AG08395 (cell line): ENCODE measurements around the gene DENND6A.
"Not testable (repeated sequence)": the region's sequence is repeated elsewhere in the genome, so short reads cannot be mapped to it uniquely, and the experiment has no call there.

Experiments used
- DNase-seq: peaks from one replicate; pipeline ENCODE4 v3.0.0; 2012; ENCODE audit warnings: mixed read lengths, low spot score

The DENND6A gene

DNA sequence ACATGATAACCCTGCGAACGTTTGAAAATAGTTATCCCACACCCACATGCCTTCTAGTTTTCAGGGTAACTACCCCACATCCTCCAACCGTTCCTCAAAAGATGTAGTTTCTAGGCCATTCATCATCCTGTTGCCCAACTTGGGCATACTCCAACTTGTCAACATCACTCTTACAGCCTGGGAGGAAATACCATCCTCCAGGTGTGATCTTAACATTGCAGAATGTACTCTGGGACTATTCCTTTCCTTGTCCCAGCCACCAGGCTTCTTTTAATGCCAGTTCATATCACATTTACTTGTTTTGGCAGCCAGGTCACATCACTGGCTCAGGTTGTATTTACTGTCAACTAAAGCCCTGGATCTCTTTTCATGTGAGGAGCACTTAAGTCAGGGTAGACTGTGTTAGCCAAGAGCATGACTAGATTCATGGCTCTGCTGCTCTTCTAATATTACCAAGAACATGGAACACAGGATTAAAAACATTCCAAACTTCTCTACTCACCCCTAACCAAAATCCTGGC, 4.0 kb upstream of the DENND6A start:
- DNase-seq, result peak; percentile 32

DNA sequence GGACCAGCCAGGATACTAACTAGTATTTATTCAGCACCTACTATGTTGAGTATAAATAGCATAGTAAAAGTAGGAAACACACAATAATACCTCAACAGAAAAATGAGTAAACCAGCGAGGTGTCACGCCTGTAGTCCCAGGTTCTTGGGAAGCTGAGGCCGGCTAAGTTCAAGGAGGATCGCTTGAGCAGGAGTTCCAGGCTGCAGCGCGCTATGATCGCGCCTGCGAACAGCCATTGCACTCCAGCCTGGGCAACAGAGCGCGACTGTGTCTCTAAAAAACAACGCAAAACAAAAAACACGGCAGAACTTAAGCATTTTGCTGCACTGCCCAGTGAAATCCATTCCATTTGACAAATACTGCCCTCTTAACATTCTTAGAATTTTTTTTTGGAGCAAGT, 1.3 kb upstream of the DENND6A start:
- DNase-seq, result no peak

DNA sequence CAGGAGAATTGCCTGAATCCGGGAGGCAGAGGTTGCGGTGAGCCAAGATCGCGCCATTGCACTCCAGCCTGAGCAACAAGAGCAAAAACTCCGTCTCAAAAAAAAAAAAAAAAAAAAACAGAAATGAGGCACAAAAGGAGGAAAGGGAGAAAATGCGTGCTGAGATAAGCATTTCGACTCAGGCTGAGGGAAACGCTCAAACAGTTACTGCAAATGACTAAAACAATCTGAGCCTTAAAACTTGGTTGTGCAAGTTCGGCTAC, 813 bp downstream of the DENND6A start:
- DNase-seq, result not testable (repeated sequence)

DNA sequence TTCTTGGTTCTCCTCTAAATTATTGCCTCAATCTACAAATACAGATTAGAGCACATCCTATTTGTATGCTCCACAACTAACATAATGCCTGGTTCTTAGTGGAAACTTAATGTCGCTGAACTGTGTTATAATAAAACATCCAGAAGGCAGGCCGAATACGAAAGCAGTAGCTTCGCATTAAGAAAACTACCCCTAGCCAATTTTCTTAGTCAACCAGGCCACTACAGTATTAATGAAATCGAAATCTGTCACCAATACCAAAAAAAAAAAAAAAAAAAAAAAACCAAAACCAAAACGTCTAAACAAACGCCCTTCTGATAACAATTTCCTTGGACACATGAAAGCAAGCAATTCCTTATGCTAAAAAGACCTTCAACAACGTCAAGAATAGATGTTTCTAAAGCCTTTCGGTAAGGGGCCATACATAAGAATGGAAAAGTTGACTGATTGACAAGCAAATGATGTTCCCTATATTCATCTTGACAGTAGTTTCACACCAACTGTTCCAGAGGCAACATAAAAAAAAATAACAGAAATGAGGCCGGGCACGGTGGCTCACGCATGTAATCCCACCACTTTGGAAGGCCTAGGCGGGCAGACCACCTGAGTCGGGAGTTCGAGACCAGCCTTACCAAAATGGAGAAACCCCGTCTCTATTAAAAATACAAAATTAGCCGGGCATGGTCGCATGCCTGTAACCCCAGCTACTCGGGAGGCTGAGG, 1.3 kb downstream of the DENND6A start:
- no peak for DNase-seq

DNA sequence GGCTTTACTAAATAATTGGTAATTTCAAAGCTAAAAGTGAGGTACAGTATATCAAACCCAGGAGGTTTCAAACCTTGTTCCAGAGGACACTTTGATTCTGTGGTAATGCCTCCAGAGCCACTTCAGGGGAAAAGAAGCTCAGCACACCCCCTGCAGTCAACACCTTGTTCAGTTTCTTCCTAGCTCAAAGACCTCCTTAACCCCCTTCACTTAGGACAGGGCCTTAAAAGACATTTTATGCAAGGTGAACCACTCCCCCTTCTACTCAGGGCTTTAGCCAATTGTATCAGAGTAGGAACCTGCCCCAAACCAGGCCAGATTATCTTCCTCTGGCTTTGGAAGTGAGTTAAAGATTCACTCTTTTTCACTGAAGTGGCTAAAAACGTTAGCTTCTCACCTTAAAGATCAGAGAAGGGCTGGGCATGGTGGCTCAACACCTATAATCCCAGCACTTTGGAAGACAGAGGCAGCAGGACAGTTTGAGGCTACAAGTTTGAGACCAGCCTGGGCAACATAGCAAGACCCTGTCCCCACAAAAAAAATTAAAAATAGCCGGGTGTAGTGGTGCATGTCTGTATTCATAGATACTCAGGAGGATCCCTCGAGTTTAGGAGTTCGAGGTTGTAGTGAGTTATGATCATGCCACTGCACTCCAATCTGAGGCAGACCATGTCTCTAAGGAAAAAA, 3.4 kb downstream of the DENND6A start:
- no peak for DNase-seq

DNA sequence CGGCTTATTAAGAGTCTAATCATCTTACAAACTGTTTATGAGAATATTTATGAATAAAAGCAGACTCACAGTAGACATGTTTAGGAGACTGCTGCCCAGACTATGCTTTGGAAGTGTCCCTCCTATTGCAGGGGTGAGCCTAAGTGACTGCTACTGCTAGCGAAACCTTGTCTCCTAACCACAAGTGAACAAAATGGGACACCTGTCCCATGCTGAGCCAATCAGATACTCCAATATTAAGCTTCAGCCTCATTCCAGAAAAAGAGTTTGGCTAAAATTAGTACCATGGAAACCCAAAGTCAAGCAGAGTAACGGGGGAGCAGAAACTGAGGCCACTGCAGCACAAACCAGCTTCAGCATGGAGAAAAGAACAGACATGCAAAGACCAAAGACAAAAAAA, 4.6 kb downstream of the DENND6A start:
- DNase-seq, result no peak

DNA sequence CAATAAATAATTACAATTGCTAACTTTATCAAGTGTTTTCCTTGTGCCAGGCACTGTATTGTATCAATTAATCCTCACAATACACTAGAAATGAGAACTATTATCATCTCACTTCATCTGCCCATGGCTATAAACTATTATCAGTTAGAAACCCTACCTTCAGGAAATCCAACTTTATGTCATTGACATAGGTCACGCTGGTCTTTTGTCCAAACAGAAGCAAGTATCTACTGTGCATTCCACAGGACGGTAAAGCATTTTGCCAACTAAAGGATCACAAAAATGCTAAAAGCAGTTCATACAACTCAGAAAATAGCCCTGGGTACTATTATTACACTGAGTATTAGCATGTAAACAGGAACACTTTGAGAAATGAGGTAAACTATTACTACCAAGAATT, 9.6 kb downstream of the DENND6A start:
- no peak for DNase-seq

DNA sequence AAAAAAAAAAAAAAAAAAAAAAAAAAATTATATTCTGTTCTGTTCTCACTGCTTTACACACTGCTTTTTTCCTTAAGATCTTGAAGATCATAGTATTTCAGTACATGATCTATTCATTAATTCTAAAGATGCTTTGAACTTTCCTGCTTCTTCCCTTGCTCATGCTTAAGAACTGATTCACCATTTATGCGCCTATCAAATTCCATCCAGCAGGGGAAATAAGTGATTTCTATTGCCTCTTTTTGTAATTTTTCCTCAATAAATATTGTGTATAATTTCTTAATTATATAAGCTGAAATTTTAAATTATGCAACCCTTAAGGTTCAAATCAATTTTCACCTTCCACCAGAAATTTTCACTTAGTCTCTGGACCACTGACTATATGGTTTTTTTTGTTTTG, 10.6 kb downstream of the DENND6A start:
- DNase-seq, result peak; percentile 20

DNA sequence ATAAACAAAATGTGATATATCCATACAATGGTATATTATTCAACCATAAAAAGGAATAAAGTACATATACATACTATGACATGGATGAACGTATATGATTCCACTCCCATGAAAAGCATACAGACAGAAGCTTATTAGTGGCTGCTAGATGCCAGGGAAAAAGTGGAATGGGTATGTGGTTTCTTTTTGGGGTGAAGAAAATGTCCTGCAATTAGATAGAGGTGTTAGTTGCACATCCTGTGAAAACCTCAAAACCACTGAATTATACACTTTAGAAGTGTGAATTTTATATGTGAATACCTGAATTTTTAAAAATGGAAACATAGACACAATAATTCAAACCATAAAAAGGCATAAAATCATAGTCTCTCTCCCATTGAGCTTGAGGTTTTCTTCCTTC, 11.2 kb downstream of the DENND6A start:
- DNase-seq, result no peak

DNA sequence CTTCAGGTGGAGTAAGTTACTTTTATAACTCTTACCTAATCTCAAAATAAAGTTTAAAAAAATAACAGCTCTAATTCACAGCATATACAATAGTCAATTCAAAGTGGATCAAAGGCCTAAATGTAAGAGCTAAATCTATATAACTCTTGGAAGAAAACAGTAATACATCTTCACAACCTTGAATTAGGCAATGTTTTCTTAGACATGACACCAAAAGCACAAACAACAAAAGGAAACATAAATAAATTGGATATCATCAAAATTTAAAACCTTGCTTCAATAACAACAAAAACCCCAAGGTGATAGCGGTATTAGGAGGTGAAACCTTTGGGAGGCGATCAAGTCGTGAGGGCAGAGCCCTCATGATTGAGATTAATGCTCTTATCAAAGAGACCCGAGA, 12.8 kb downstream of the DENND6A start:
- DNase-seq, result no peak

DNA sequence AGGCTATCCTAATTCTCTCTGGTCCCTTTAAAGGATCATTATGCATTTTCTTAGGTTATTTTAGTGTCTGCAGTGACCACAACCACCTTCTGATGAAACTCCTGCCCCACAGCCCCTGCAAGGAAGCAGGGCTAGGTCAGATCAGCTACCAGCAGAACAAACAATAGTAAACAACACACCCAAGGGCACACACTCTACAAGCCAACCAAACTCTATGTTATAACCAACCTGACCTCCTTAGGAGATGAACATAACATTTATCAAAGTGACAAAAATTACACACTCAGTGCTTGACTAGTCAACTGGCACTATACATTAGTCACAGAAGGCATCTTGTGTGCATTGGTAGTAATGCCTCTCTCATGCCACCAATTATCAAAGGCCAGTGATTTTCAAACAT, 17.3 kb downstream of the DENND6A start:
- DNase-seq, result no peak

DNA sequence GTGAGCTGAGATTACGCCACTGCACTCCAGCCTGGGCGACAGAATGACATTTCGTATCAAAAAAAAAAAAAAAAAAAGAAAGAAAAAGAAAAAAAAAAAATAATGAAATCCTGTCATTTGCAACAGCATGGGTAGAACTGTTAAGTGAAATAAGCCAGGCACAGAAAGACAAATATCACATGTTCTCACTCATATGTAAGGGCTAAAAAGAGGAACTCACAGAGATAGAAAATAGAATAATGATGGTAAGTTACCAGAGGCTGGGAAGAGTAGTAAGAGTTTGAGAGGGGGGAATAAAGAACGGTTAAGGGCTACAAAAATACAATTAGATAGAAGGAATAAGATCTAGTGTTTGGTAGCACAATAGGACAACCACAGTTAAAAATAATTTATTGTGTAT, 19.7 kb downstream of the DENND6A start:
- DNase-seq, result no peak

DNA sequence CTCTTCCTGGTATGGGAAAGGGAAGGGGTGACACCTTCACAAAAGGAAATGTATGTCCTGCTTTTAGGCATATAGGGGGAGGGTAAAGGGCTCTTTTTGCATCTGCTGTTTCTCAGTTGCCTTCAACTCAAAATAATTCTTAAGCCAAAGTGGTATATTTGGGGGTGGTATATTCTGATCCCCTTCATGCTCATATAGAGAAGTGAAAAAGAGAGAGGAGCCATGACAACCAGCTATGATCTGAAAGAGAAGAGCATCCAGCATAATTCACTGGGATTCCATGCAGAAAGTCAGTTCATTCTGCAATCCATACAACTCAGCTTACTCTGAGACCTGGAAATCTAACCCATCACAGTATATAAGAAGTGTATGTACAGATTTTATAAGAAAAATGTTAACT, 22.3 kb downstream of the DENND6A start:
- no peak for DNase-seq

DNA sequence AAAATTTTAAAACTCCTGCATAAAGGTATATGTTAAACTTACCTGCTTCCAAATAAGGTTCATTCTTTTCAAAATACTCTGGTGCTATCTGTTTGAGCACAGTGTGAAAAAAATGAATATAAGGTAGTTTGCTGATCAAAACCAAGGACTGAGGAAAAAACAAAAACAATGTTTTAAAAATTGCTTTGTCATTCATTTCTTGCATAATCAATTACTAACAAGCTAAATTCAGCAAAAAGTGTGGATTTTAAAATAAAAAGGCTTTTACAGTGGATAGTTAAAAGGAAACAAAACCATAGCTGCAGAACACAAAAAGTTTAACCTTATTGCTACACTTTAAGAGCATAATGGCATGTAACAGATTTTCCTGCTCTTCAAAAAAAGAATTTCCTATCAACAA, 31.5 kb downstream of the DENND6A start:
- no peak for DNase-seq

DNA sequence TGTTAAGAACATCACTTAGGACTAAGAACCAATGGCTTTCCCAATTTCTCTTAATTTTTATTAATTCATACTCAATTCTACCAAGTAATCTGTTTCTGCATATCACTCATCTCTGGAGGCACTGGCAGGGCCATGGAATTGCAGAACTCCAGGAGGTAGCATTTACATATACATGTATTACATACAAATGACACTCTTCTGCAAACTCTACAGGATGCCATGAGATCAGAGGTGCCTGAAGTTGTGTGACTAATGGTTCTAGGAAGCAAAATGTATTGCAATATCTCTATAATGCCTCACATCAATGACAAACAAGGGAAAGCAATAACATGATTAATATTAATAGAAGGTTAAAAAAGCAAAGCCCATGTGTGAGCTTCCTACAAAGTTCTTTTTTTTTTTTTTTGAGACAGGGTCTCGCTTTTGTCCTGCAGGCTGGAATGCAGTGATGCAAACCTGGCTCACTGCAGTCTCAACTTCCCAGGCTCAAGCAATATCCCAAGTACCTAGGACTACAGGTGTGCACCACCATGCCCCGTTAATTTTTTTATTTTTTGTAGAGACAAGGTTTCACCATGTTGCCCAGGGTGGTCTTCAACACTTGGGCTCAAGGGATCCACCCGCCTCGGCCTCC, 33.0 kb downstream of the DENND6A start:
- no peak for DNase-seq

DNA sequence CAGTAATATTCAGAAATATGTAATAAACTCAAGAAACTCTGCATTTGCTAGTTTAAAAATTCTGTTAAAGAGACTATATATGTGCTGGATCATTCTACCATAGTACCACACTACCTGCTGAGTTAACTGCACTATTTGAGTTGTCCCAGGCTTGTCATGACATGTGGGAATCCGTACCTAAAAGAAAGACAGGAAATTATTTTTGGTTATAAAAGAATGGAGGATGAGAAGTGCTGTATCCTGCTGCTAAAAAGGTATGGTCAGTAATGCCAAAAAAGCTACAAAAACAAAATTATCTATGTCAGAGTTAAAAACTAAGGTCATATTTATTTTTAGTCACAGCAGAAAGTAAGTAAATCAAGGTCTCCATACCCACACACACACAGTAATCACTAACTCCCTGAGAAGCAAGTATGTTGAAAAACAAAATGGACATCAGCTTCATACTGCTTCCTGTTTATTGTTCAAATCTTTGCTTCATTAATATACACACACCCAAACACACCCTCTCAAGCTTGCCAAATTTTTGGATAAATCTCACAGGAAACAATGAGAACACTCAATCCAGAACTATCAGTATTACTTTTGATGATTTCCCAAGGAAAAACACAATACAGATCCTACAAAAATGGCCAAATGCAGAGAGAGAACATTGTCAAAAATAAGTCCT, 33.7 kb downstream of the DENND6A start:
- no peak for DNase-seq

DNA sequence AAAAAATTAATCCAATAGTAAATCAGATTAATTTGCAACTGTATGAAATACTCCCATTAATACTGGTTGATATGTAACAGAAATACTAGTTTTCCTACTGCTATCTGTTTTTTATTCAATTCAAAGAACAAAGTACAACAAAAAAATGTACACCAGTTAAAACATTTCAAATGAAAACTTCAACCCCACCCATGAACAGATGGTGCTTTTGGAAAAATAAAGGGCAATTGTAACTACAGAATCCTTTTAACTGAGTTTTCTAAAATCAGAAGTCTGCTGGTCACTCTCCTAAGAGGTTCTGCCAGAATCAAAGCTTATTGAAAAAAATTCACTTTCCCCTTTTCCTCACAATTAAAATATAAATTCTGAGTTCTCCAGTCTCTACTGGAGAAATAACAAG, 34.3 kb downstream of the DENND6A start:
- no peak for DNase-seq

DNA sequence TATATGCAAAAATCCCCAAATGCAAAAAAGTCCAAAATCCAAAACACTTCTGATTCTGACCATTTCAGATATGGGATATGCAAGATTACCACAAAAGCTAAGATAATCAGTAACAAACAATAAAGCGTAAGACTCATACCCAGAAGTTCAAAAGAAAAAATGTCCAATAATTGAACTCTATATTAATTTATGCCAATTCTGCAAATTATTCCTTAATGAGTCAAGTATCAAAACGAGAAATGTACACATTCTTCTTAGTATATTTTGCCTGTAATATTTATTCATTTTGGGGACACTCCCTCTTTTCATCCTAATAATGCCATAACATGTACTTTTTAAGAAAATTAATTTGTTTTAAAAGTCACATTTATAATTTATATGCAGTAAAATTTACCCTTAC, 37.1 kb downstream of the DENND6A start:
- DNase-seq, result no peak

DNA sequence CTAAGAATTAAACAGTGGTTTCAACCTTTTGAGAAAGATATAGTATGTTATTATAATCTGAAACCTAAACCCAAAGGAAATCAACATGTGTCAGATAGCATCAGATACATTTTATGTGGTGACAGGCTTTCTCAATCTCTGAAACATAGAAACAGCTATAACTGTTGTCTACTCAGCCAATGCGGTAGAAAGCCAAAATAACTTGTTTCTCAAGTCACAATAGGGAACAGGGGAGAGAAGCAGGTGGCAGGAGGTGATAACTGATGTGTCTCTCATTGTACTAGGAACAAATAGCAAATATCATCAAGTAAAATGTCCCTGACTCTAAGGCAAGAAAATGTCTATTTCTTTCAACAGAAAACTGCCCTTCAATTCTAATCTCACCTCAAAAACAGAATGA, 38.6 kb downstream of the DENND6A start:
- DNase-seq, result no peak

DNA sequence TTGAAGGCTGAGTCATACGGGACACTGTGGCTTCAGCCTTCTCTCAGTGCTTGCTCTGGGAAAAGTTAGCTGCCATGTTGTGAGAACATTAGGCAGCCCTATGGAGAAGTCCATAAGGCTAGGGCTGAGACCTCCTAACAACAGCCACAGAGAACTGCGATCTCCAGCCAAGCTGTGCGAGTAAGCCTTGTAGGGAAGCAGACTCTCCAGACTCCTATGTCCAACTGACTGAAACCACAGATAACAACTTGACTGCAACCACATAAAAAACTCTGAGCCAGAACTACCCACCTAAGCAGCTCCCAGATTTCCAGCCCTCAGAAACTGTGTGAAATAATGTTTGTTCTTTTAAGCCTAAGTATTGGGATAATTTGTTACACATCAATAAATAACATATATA, 40.7 kb downstream of the DENND6A start:
- DNase-seq, result no peak

DNA sequence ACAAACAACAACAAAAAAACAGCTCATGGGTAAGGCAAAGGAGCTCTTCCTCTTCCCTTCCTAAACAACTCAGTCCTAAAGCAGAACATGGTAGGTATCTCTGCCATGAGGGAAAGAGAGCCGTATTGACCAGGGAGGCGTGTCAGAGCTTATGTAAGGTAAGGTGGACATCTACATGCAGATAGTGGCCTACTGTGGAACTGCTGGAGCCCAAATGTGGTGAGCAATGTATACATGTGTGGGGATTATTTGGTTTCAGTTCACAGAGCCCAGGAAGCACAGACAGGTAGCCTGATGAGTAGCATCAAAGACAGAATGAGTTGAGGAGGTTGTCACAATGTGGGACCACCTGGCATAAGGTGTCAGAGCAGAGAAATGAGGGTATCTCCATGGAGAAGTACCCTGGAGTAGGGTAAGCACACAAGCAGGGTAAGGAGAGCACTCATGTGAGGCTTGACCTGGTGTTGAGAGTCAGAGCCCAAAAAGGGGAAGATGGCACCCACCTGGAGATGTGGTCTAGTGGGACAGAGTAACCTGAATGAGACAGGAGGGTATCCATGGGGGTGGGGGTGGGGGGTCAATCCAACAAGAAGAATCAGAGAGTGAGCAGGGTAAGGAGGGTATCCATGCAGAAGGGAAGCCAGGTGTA, 45.5 kb downstream of the DENND6A start:
- DNase-seq, result no peak

DNA sequence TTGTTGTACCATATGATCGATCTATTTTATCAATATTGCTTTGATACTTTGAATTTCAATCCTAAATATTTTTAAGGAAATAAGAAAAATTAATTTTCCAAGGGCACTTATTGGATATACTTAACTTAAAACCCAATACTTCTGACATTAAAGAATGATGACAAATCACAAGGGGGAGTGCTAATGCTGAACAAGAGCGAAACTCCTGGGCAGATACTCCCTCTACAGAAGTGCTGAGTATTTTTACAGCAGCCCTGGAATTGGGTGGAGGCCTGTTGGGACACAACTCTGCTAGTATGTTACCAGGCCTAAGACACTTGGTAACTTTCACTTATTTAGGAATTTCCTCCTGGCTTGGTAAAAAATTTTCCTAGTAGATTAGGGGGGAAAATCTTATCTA, 46.2 kb downstream of the DENND6A start:
- peak; percentile 54 for DNase-seq

DNA sequence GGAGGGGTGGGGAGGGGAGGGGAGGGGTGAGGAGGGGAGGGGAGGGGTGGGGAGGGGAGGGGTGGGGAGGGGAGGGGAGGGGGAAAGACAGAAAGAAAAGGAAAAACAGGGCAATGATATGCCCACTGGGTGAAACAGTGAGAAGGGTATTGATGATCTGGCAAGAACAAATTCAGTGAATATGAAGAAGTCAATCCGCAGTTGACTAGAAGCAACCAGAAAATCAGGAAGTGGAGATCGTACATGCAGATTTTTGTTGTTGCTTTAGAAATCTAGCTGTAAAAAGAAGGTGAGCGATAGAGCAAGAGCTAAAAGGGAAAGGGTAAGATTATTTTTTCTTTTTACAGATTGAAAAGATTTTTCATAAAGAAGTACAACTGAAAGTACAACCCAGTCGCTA, 48.1 kb downstream of the DENND6A start:
- DNase-seq, result no peak
